ENCODE measurements around the gene TLNRD1.
A peak's percentile ranks its signal among the peaks of the same experiment; 100 is the strongest.

TLNRD1 gene

GRCh38 chr15:81001152-81002008, 657 bp downstream of the TLNRD1 start:
- DNase-seq (ENCODE audit: low read depth in 1 of 2, low spot score in 1 of 2) = peak; percentile 16 to 31

- no peak for DNase-seq (ENCODE audit: low read depth in 1 of 2, low spot score in 1 of 2)
Observed at GRCh38 chr15:81002009-81002330, 1.2 kb downstream of the TLNRD1 start.

GRCh38 chr15:81002331-81003096, 1.8 kb downstream of the TLNRD1 start:
- DNase-seq (ENCODE audit: low read depth in 1 of 2, low spot score in 1 of 2) = no peak

DNA sequence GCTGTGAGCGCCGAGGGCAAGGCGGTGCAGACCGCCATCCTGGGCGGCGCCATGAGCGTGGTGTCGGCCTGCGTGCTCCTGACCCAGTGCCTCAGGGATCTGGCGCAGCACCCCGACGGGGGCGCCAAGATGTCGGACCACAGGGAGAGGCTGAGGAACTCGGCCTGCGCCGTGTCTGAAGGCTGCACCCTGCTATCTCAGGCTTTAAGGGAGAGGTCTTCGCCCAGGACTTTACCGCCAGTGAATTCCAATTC, 2.3 kb downstream of the TLNRD1 start:
- no peak for DNase-seq (ENCODE audit: low read depth in 1 of 2, low spot score in 1 of 2)

GRCh38 chr15:81006124-81006523, 5.4 kb downstream of the TLNRD1 start:
- no peak for DNase-seq (ENCODE audit: low read depth in 1 of 2, low spot score in 1 of 2)

- no peak for DNase-seq (ENCODE audit: low read depth in 1 of 2, low spot score in 1 of 2)
Observed at GRCh38 chr15:81007428-81008064, 6.8 kb downstream of the TLNRD1 start.

DNA sequence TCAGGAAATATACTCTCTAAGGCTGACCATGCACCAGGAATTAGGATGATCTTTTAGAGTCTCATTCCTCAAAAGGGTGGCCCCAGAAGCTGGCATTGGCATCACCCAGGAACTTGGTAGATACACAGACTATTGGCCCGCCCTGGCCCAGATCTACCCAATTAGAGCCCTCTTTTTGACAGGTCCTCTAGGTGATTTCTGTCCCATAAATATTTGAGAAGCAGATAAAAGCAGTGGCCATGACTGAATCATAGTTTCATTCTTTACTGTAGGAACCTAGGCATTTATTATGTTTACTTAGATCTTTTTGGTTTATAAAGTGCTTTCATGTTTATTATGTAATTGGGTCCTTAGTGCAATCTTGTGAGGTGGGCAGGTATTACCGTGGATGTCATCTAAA, 7.6 kb downstream of the TLNRD1 start:
- DNase-seq (ENCODE audit: low read depth in 1 of 2, low spot score in 1 of 2) = no peak

DNA sequence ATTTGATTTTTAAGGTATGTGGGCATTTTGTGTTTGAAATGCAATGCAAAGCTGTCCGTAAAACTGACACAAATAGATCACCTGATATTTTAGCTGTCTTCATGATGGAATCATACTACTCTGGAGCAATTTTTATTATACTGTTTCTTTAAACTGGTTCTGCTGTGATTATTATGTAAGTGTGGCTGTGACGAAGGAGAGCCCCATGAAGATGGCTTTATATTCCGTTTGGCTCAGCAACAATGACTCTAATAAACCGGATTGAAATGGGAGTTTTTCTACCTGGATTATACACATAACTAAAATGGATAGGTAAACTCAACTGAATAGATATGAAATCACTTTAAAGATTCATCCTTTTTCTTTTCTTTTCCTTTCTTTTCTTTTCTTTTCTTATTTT, 9.4 kb downstream of the TLNRD1 start:
- DNase-seq (ENCODE audit: low read depth in 1 of 2, low spot score in 1 of 2) = no peak

DNA sequence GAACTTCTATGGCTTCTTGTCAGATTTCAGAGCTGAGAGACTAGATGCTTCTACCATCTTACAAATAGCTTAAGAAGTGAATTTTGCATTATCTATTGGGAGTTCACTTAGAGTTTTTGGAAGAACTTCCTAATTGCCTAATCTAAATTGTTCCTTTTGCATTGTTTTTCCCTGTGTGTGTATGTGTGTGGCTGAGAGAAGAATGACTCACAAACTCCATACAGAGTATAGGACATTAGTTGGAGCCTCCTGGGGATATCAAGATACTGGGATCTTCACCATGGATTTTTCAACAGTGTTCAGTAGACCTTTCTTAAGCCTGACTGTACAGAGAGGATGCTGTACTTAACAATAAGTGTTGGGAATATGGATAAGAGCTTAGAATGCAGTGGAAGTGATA, 10.9 kb downstream of the TLNRD1 start:
- DNase-seq (ENCODE audit: low read depth in 1 of 2, low spot score in 1 of 2) = no peak

DNA sequence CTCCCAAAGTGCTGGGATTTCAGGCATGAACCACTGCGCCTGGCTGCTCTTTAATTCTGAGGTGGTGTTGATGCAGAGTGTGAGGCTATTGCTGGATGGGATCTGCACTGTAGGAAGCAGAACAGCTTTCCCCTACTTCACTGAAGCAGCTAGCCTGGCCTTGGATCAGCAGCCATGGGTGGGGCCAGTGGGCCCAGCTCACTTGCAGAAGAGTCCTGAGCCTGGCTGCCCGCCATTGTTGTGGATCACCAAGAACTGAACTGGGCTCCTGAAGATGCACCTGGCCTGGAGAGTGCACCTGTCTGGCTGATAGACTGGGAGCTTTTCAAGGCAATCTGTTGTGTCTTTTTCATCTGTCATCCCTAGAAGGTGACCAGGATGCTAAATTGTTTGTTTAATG, 11.9 kb downstream of the TLNRD1 start:
- no peak for DNase-seq (ENCODE audit: low read depth in 1 of 2, low spot score in 1 of 2)

DNA sequence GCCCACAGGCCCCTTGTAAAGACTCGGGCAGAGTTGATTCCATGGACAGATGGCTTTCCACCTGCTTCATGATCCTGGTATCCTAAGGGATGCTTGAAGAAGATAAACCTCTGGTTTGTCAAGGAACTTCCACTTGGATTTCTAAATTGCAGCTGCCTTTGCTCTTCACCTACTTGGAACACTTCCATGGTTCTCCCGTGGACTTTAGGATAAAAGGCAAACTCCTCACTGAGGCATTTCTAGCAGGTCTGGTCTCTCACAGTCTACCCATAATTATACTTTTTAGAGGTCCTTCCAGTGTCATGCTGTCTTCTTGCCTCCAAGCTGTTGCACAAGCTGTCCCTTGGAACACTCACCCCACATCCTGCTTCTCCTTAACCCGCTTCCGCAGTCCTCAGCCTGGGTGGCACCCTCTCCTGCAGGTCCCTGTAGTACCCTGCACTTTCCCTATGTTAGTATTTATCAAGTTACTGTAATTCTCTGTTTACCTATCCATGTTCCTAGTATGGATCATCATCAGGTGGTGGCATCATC, 12.7 kb downstream of the TLNRD1 start:
- no peak for DNase-seq (ENCODE audit: low read depth in 1 of 2, low spot score in 1 of 2)

DNA sequence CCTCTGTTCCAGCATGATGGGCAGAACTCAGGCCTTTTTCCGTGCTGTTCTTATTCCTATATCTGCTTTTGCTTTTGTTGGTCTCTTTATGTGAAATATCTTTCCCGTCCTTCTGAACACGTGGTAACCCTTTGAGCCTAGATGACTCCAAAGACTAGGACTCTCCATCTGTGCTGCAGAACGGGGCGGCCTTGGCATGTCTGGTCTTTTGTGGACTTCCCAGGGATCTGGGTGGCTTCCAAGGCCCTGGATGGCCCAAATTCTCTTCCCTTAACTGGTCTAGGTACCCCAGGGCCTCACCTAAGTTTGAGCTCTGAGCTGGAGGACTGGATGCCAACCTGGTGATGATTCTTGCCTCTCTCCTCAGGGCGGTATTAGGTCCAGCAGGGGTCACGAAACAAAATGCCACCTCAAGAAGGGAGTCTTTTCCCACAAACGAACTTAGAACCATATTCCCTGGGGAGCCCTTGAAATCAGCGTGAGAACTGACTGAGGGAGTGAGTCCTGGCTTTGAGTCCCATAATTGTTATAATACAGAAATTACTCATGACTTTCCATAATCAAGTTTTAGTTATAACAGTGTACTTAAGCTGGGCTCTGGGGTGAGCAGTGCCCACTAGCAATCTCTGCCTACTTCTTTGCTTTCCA, 13.8 kb downstream of the TLNRD1 start:
- no peak for DNase-seq (ENCODE audit: low read depth in 1 of 2, low spot score in 1 of 2)

- DNase-seq (ENCODE audit: low read depth in 1 of 2, low spot score in 1 of 2) = no peak
Observed at GRCh38 chr15:81015621-81016488, 15.1 kb downstream of the TLNRD1 start.

- DNase-seq (ENCODE audit: low read depth in 1 of 2, low spot score in 1 of 2) = no peak
Observed at GRCh38 chr15:81016489-81017068, 15.9 kb downstream of the TLNRD1 start.

- DNase-seq (ENCODE audit: low read depth in 1 of 2, low spot score in 1 of 2) = no peak
Observed at GRCh38 chr15:81018197-81018596, 17.5 kb downstream of the TLNRD1 start.

- no peak for DNase-seq (ENCODE audit: low read depth in 1 of 2, low spot score in 1 of 2)
Observed at GRCh38 chr15:81021321-81021720, 20.6 kb downstream of the TLNRD1 start.

DNA sequence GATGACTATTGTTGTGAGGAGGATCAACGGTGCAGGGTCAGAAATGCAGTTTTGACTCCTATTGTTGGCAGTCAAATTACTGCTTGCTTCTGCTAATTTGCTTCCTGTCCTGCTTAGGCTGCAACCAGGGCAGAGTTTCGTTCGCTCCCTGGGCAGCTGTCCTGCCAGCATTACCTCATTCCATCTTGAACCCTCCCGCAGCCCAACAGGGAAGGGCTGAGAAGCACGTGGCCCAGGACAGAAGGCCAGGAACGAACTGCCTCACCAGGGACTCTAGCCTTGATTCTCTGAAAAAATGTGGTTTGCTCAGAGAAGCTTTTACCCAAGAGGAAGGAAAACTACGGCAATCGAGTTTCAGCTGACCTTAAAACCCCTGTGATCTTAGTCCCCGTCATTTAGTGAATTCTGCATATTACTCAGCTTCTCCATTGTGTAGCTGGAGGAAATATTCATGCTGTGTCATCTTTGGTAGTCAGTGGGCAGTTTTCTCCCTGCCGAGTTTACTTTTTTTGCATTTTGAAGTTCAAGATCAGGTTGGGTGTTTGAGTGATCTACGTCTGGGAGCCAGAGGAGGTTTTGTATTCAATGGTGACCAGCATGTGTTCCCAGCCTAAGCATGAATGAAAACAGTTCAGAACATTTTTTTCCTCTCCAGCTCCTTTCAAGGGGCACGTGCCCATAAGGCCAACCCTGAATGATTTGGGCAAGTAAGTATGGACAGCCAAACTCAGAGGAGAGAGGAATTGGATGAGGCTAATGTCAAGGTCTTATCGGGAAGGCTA, 23.0 kb downstream of the TLNRD1 start:
- DNase-seq (ENCODE audit: low read depth in 1 of 2, low spot score in 1 of 2) = no peak

- DNase-seq (ENCODE audit: low read depth in 1 of 2, low spot score in 1 of 2) = no peak
Observed at GRCh38 chr15:81024265-81024872, 23.6 kb downstream of the TLNRD1 start.

DNA sequence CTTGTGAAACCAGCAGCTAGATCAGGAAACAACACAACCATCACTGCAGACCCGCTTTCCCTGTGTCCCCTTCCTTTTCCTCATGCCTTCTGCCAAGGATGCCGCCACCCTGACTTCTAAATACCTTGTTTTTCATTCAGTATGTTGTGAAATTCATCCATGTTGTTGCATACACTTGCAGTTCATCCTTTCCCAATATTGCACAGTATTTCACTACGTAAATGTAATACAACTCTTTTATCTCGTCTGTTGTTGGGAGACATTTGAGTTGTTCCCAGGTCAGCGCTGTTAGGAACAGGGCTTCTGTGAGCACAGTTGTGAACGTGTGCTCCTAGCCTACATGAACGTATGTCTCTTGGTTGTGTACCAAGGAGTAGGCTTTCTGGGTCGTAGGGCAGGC, 24.2 kb downstream of the TLNRD1 start:
- no peak for DNase-seq (ENCODE audit: low read depth in 1 of 2, low spot score in 1 of 2)

Measured in stimulated activated CD4-positive, alpha-beta T cell treated with anti-CD3 and anti-CD28 coated beads, Interleukin-15, amount 100 ng/mL, for 1 hour (primary cell).